ENCODE measurements around the gene DTX2. TPM values are rescaled to one million over a fixed set of nuclear protein-coding genes. Genes with fewer than 3 reads are reported as not detected.
"Not testable (repeated sequence)": the region's sequence is repeated elsewhere in the genome, so short reads cannot be mapped to it uniquely, and the experiment has no call there.

DTX2 gene
- total RNA-seq, 1 experiment from 2014 or later, result 29.9 TPM

DNA sequence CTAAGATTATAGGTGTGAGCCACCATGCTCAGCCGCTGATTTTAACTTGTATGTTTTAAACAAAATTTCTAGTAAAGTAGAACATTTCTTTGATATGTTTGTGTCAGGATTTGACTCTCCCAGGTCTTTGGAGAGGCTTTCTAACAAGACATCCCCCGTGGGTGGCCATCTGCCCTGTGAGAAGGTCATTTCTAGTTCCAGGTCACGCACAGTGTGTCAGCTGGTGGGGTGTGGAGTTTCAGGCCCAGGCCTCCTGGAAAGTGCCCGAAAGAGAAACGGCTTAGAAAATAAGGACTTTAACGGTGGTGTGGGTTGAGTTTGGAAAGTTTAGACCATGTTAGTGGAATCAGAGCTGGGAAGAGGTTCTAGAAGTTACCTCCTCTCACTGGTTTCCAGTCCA lies 11.6 kb downstream of the DTX2 start:
- POLR2A ChIA-PET; DNase-seq (ENCODE audit: unreplicated experiment); H3K27me3 Mint-ChIP-seq (ENCODE audit: insufficient read depth, unreplicated experiment); BruUV-seq (replicated peaks); H3K9me3 Mint-ChIP-seq (ENCODE audit: unreplicated experiment); H3K27ac Mint-ChIP-seq (ENCODE audit: low read depth, unreplicated experiment); intact Hi-C loops (cut with micrococcal nuclease); H3K4me3 Mint-ChIP-seq (ENCODE audit: unreplicated experiment); CTCF ChIA-PET; H3K4me1 Mint-ChIP-seq (ENCODE audit: insufficient read depth, unreplicated experiment): not testable (repeated sequence)
- peaks cover 24% of the 10 kb centered on the region for H3K36me3 Mint-ChIP-seq (ENCODE audit: insufficient read depth, unreplicated experiment)

DNA sequence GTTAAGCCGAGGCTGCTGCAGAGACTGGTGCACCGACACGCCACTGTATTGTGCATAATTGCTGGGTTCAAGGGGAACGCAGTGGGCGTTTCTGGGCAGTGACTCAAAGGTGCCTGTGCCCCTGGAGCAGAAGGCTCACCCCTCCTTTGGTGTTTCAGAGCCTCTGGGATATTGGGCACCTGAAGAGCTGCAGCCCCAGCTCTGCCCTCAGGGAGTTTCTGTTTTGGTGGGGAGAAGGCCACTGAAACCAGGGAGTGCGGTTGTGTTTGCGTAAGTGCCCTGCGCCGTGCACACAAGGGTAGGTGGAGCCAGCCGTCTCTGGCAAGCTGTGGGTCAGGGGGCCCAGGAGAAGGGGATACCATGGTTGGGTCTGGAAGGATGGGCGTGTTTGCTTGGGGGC lies 14.8 kb downstream of the DTX2 start:
- H3K9me3 Mint-ChIP-seq (ENCODE audit: unreplicated experiment); CTCF ChIA-PET; H3K27me3 Mint-ChIP-seq (ENCODE audit: insufficient read depth, unreplicated experiment); H3K4me3 Mint-ChIP-seq (ENCODE audit: unreplicated experiment); POLR2A ChIA-PET; H3K4me1 Mint-ChIP-seq (ENCODE audit: insufficient read depth, unreplicated experiment); intact Hi-C loops (cut with micrococcal nuclease); BruUV-seq (replicated peaks): not testable (repeated sequence)
- DNase-seq (ENCODE audit: unreplicated experiment), result peak; percentile 35
- peak overlapping the region; percentile 82 for H3K27ac Mint-ChIP-seq (ENCODE audit: low read depth, unreplicated experiment)
- peaks cover 32% of the 10 kb centered on the region for H3K36me3 Mint-ChIP-seq (ENCODE audit: insufficient read depth, unreplicated experiment)

DNA sequence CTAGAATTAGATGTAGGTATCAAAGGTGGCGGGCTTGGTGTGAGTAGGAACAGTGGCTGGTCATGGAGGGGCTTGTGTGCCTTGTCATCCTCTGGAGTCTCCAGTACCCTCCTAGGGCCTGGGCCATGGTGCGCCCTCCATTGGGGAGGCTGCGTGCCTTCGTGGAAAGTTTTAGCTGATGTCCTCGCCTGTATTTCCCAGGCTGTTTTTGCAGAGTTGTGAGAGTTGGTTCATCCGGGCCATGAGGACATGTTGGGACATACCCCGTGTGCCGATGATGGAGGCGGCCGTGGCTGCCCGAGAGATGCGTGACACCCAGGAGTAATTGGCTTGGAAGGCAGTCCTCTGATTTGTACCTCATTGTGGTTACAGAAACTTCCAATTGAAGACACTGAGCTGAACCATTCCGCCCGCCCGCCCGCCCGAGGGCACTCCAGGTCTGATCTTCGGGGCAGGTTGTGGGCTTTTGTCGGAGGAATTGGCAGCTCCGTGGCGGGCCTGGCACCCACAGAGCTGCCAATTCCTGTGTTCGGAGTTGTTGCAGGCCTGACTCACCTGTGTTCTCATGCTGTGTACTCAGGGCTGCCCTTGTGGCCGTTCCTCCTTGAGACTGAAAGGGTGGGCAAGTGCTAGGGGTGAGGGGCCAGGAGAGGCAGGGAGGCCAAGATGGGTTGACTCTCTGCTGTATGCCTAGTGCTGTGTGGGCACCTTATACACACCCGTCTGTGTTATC lies 15.4 kb downstream of the DTX2 start:
- H3K9me3 Mint-ChIP-seq (ENCODE audit: unreplicated experiment); BruUV-seq (replicated peaks); CTCF ChIA-PET; H3K4me1 Mint-ChIP-seq (ENCODE audit: insufficient read depth, unreplicated experiment); POLR2A ChIA-PET; intact Hi-C loops (cut with micrococcal nuclease); H3K4me3 Mint-ChIP-seq (ENCODE audit: unreplicated experiment); H3K27me3 Mint-ChIP-seq (ENCODE audit: insufficient read depth, unreplicated experiment): not testable (repeated sequence)
- Mint-ChIP-seq H3K27ac (ENCODE audit: low read depth, unreplicated experiment) (peak overlapping the region; percentile 82), H3K36me3 (ENCODE audit: insufficient read depth, unreplicated experiment) (peaks cover 31% of the 10 kb centered on the region)
- DNase-seq (ENCODE audit: unreplicated experiment), result peak; percentile 50

DNA sequence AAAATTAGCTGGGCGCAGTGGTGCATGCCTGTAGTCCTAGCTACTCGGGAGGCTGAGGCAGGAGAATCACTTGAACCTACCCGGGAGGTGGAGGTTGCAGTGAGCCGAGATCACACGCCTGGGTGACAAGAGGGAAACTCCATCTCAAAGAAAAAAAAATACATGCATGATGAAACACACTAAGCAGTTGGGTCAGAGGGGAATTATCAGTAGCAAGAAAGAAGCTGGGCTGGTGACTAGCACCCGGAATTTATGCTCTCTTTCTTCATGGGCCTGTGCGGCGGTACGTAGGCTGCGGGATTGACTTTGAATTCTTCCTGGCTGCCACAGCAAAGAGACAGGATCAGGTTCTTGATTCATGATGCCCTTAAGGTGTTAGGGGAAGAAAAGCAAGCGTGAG lies 18.1 kb downstream of the DTX2 start:
- CTCF ChIA-PET; BruUV-seq (replicated peaks); DNase-seq (ENCODE audit: unreplicated experiment); H3K9me3 Mint-ChIP-seq (ENCODE audit: unreplicated experiment); H3K27ac Mint-ChIP-seq (ENCODE audit: low read depth, unreplicated experiment); H3K4me3 Mint-ChIP-seq (ENCODE audit: unreplicated experiment); H3K4me1 Mint-ChIP-seq (ENCODE audit: insufficient read depth, unreplicated experiment); H3K27me3 Mint-ChIP-seq (ENCODE audit: insufficient read depth, unreplicated experiment); POLR2A ChIA-PET; intact Hi-C loops (cut with micrococcal nuclease): not testable (repeated sequence)
- H3K36me3 Mint-ChIP-seq (ENCODE audit: insufficient read depth, unreplicated experiment), result peaks cover 36% of the 10 kb centered on the region

DNA sequence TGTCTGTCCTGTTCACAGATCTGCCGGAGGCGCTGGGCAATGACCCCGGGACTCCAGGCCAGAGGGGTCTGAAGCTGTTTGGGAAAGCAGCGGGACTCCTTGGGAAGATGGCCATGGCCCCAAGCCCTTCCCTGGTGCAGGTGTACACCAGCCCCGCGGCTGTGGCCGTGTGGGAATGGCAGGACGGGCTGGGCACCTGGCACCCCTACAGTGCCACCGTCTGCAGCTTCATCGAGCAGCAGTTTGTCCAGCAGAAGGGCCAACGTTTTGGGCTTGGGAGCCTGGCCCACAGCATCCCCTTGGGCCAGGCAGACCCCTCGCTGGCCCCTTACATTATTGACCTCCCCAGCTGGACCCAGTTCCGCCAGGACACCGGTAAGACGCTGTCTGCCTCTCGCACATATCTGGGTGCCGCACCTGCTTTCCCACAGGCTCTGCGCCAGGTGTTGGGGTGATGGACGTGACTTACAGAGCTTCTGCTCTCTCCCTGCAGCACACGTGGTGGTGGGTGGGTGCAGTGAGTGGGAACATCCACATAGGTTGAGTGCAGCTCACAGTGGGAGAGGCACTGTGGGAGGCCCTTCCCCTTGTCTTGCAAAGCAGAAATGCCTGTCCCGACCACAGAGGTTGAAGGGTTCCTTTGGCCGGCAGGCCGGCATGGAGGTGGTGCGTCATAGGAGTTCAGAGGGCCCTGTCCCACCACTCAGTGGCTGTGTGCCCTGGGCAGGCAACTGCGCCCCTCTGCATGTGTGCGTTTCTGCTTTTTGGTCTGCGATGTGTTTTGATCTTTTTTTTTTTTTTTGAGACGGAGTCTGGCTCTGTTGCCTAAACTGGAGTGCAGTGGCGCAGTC lies 19.1 kb downstream of the DTX2 start:
- DNase-seq (ENCODE audit: unreplicated experiment); H3K4me3 Mint-ChIP-seq (ENCODE audit: unreplicated experiment); POLR2A ChIA-PET; CTCF ChIA-PET; H3K4me1 Mint-ChIP-seq (ENCODE audit: insufficient read depth, unreplicated experiment); BruUV-seq (replicated peaks); H3K27ac Mint-ChIP-seq (ENCODE audit: low read depth, unreplicated experiment); H3K27me3 Mint-ChIP-seq (ENCODE audit: insufficient read depth, unreplicated experiment); intact Hi-C loops (cut with micrococcal nuclease); H3K9me3 Mint-ChIP-seq (ENCODE audit: unreplicated experiment): not testable (repeated sequence)
- H3K36me3 Mint-ChIP-seq (ENCODE audit: insufficient read depth, unreplicated experiment), result peaks cover 30% of the 10 kb centered on the region

DNA sequence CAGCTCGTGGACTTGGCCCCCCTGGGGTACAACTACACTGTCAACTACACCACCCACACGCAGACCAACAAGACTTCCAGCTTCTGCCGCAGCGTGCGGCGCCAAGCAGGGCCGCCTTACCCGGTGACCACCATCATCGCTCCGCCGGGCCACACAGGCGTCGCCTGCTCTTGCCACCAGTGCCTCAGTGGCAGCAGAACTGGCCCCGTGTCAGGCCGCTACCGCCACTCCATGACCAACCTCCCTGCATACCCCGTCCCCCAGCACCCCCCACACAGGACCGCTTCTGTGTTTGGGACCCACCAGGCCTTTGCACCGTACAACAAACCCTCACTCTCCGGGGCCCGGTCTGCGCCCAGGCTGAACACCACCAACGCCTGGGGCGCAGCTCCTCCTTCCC lies 21.2 kb downstream of the DTX2 start:
- POLR2A ChIA-PET; CTCF ChIA-PET; BruUV-seq (replicated peaks): not testable (repeated sequence)

DNA sequence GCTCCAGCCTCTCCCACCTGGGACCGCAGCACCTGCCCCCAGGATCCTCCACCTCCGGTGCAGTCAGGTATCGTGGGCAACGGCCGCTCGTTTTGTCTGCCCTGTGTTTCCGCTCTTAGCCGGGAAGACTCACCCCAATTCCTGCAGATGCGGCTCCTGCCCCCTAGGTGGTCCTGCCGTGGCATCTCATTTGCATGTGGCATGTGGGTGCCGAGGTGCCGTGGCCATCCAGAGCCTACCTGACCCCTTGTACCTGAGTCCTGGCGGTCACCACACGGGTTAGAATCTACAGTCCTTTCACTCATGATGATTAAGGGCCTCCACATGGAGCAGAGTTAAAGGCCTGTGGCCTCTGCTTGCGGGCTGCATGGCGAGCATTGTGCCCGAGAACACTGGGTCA lies 21.6 kb downstream of the DTX2 start:
- CTCF ChIA-PET; H3K4me1 Mint-ChIP-seq (ENCODE audit: insufficient read depth, unreplicated experiment); POLR2A ChIA-PET; H3K27me3 Mint-ChIP-seq (ENCODE audit: insufficient read depth, unreplicated experiment); intact Hi-C loops (cut with micrococcal nuclease); H3K27ac Mint-ChIP-seq (ENCODE audit: low read depth, unreplicated experiment); DNase-seq (ENCODE audit: unreplicated experiment); BruUV-seq (replicated peaks); H3K4me3 Mint-ChIP-seq (ENCODE audit: unreplicated experiment); H3K9me3 Mint-ChIP-seq (ENCODE audit: unreplicated experiment): not testable (repeated sequence)
- peaks cover 30% of the 10 kb centered on the region for H3K36me3 Mint-ChIP-seq (ENCODE audit: insufficient read depth, unreplicated experiment)

More for the DNA sequence above, 21.2 kb downstream of the DTX2 start:
- H3K36me3 Mint-ChIP-seq (ENCODE audit: insufficient read depth, unreplicated experiment), result peaks cover 30% of the 10 kb centered on the region
- intact Hi-C loops (cut with micrococcal nuclease); H3K27me3 Mint-ChIP-seq (ENCODE audit: insufficient read depth, unreplicated experiment); H3K4me1 Mint-ChIP-seq (ENCODE audit: insufficient read depth, unreplicated experiment); H3K4me3 Mint-ChIP-seq (ENCODE audit: unreplicated experiment); H3K9me3 Mint-ChIP-seq (ENCODE audit: unreplicated experiment); DNase-seq (ENCODE audit: unreplicated experiment); H3K27ac Mint-ChIP-seq (ENCODE audit: low read depth, unreplicated experiment): not testable (repeated sequence)

DNA sequence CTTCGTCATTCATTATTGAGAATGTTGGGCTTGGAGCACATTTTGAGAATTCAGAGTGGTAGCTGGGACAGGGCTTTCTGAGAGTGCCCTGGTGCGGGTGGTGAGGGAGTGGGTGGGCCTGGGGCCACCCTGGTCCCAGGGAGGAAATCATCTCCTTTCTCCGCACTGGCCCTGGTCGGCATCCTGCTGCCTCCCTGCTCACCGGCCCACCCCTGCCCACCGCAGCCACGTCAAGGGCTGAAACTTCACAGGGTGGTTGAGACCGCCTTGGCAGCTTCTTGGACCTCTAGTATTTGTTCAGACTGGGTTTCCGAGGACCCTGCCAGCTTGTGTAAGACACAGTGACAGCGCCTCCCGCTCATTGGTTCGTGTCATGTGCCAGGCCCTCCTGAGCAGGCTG lies 22.9 kb downstream of the DTX2 start:
- H3K27ac Mint-ChIP-seq (ENCODE audit: low read depth, unreplicated experiment); H3K4me3 Mint-ChIP-seq (ENCODE audit: unreplicated experiment); H3K27me3 Mint-ChIP-seq (ENCODE audit: insufficient read depth, unreplicated experiment); POLR2A ChIA-PET; DNase-seq (ENCODE audit: unreplicated experiment); intact Hi-C loops (cut with micrococcal nuclease); H3K4me1 Mint-ChIP-seq (ENCODE audit: insufficient read depth, unreplicated experiment); BruUV-seq (replicated peaks); CTCF ChIA-PET; H3K9me3 Mint-ChIP-seq (ENCODE audit: unreplicated experiment): not testable (repeated sequence)
- H3K36me3 Mint-ChIP-seq (ENCODE audit: insufficient read depth, unreplicated experiment), result peaks cover 30% of the 10 kb centered on the region

DNA sequence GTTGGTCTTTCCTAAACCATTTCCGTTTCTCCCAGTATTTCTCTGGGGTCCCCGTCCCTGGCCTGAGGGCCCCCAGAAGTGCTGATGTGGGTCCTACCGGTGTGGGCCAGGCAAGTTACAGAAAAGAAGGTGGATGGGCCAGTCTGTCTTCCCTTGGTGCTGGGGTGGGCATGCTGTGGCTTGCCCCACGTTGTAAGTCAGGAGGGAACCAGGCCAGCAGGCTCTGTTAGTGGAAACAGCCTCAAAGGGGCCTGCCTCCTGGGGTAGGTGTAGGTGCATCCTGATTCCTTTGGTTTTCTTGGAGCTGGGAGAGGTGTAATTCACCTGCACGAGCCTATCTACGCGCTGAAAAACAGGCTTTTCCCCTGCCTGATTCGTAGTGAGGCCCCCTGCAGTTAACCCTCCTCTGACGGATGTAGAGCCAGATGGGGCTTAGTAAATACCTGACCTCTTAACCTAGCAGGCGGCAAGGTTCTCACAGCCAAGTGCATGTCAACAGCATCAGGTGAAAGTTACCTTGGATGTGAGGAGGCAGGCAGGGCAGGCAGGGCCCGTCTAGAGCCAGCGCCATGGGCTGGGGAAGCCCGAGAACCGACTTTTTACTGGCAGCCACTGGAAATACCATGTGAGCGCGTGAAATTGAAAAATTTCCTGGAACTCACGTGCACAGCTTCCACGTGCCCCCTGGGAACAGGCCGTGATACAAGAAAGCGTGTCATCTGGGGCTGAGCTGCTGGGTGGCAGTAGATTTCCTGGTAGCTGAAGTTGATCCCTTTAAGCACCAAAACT lies 24.5 kb downstream of the DTX2 start:
- H3K9me3 Mint-ChIP-seq (ENCODE audit: unreplicated experiment); BruUV-seq (replicated peaks): not testable (repeated sequence)

More for the DNA sequence above, 24.5 kb downstream of the DTX2 start:
- H3K27me3 Mint-ChIP-seq (ENCODE audit: insufficient read depth, unreplicated experiment); H3K27ac Mint-ChIP-seq (ENCODE audit: low read depth, unreplicated experiment); intact Hi-C loops (cut with micrococcal nuclease); DNase-seq (ENCODE audit: unreplicated experiment); H3K4me1 Mint-ChIP-seq (ENCODE audit: insufficient read depth, unreplicated experiment); H3K4me3 Mint-ChIP-seq (ENCODE audit: unreplicated experiment); POLR2A ChIA-PET: not testable (repeated sequence)
- CTCF ChIA-PET, result interaction anchor here (0.6 kb wide), 1 partner anchor 233 kb away, joined by 3 read pairs; no protein-coding TSS in a partner anchor
- peaks cover 18% of the 10 kb centered on the region for H3K36me3 Mint-ChIP-seq (ENCODE audit: insufficient read depth, unreplicated experiment)
